K562 (cell line): ENCODE results near the gene PSMD2. TPM values are rescaled to one million over a fixed set of nuclear protein-coding genes. Genes with fewer than 3 reads are reported as not detected.
A peak's percentile ranks its signal among the peaks of the same experiment; 100 is the strongest.

Source experiments
- BHLHE40 ChIP-seq: IDR thresholded peaks from 2 replicates; pipeline ENCODE4 v1.6.1; 2011; ENCODE audit warnings: low read length, improper control_type of control experiment
- BRD9 ChIP-seq: fragments of 450-650 bp; IDR thresholded peaks from 2 replicates; pipeline ENCODE4 v1.6.1; 2018; ENCODE audit warnings: low read depth; ENCODE audit not compliant: partially characterized antibody
- CLOCK ChIP-seq: fragments of 250-450 bp; sonication (Bioruptor Pico); IDR thresholded peaks from 2 replicates; pipeline ENCODE4 v1.4.0; 2020; ENCODE audit warnings: mild to moderate bottlenecking, moderate library complexity, borderline replicate concordance
- CTCF ChIP-seq, 3 experiments: IDR thresholded peaks in 2 of 3; conservative IDR thresholded peaks in 1 of 3; 2 replicates each; pipeline ENCODE4 v1.5.1; 2011 to 2012; ENCODE audit warnings: low read length in 3 of 3, mild to moderate bottlenecking in 3 of 3, control low read depth in 2 of 3, improper control_type of control experiment in 1 of 3, inconsistent platforms in 1 of 3, low read depth in 1 of 3, mixed read lengths in 1 of 3, moderate library complexity in 1 of 3; ENCODE audit not compliant: insufficient read depth in 2 of 3
- HINFP ChIP-seq: fragments of 450-650 bp; conservative IDR thresholded peaks from 2 replicates; pipeline ENCODE4 v1.6.1; 2016; ENCODE audit warnings: missing genetic modification characterization, low read depth, mild to moderate bottlenecking, control low read depth, missing compliant biosample characterization
- MCM2 ChIP-seq: fragments of 450-650 bp; IDR thresholded peaks from 2 replicates; pipeline ENCODE4 v1.6.1; 2017; ENCODE audit warnings: low read depth, mild to moderate bottlenecking
- PHB2 ChIP-seq: fragments of 450-650 bp; IDR thresholded peaks from 2 replicates; pipeline ENCODE4 v1.6.1; 2017; ENCODE audit warnings: low read depth
- PHF20 ChIP-seq: fragments of 450-650 bp; IDR thresholded peaks from 2 replicates; pipeline ENCODE4 v1.6.1; 2018; ENCODE audit not compliant: partially characterized antibody
- PRDM10 ChIP-seq: fragments of 450-650 bp; IDR thresholded peaks from 2 replicates; pipeline ENCODE4 v1.6.1; 2018; ENCODE audit not compliant: partially characterized antibody
- RBM22 ChIP-seq: fragments of 200-400 bp; formaldehyde crosslinking; IDR thresholded peaks from 2 replicates; pipeline ENCODE4 v1.6.1; 2018; ENCODE audit warnings: low read length, low read depth; ENCODE audit not compliant: poor library complexity, severe bottlenecking
- ZFPM2 ChIP-seq: fragments of 250-450 bp; sonication (Bioruptor Pico); IDR thresholded peaks from 2 replicates; pipeline ENCODE4 v1.5.1; 2022; ENCODE audit warnings: mild to moderate bottlenecking
- ZNF592 ChIP-seq: fragments of 450-650 bp; IDR thresholded peaks from 2 replicates; pipeline ENCODE4 v1.6.1; 2017; ENCODE audit warnings: antibody characterized with exemption, mild to moderate bottlenecking
- polyA plus RNA-seq, 8 experiments: library from polyadenylated mRNA; depleted of rRNA in 4 of 8; stranded (reverse) in 5 of 8; unstranded in 3 of 8; fragments of >200 nt; fragmentation: Nextera tagmentation in 2 of 8; fragmentation: Illumina TruSeq in 1 of 8; extraction: Ambion mirVana in 2 of 8; extraction: Trizol in 1 of 8; gene quantifications; 2 replicates each; pipeline versions ENCODE4 v1.2.1 to v1.2.3, GENCODE V29; 2011 to 2014; ENCODE audit warnings: inconsistent platforms in 1 of 8, missing spikeins in 1 of 8
- total RNA-seq, 7 experiments: library from RNA; depleted of rRNA in 6 of 7; stranded (reverse); fragments of >200 nt in 6 of 7; fragmentation: Illumina TruSeq in 2 of 7; extraction: Trizol in 2 of 7; gene quantifications; 2 replicates each; pipeline versions ENCODE4 v1.2.1 to v1.2.3, GENCODE V29; 2011 to 2021; ENCODE audit warnings: low replicate concordance in 1 of 7

PSMD2 gene
- total and polyA plus RNA-seq, 9 of the 15 experiments (the other 6 are each of a cell fraction or from before 2014, with no cell fraction given): 152 to 484 (median 295) TPM

GRCh38 chr3:184250167-184250828, 48.7 kb upstream of the PSMD2 start (continued):
- TF ChIP-seq ZNF592 (no peak), RBM22 (no peak), HINFP (tag) (no peak), CTCF (IDR thresholded peaks at IDR 0.05 in 2 of 3, conservative IDR thresholded peaks at IDR 0.05 in 1 of 3; ENCODE audit: insufficient read depth in 2 of 3, low read depth in 1 of 3, low read length in 3 of 3) (peak; percentile 93 to 97 (median 97)), PHF20 (no peak), BHLHE40 (no peak), PHB2 (no peak), CLOCK (CRISPR knock-in tag) (no peak), PRDM10 (no peak), ZFPM2 (CRISPR knock-in tag) (no peak), BRD9 (peak; percentile 19), MCM2 (no peak)
